Subcutaneous adipose tissue (tissue), 4 donors: ENCODE measurements around the gene MPC1. TPM values are rescaled to one million over a fixed set of nuclear protein-coding genes. Genes with fewer than 3 reads are reported as not detected.

Experiments used
- CTCF ChIP-seq: fragments of 450-650 bp; IDR thresholded peaks from one replicate; pipeline ENCODE4 v1.5.1; 2016; ENCODE audit warnings: low read depth, mild to moderate bottlenecking, control low read depth, antibody characterized with exemption, moderate library complexity
- total RNA-seq, 4 donors: library from RNA; depleted of rRNA; stranded (reverse); fragments of >200 nt; gene quantifications; one replicate each; pipeline ENCODE4 v1.1.0, GENCODE V29; 2016

Gene MPC1
- total RNA-seq, 4 donors from 2014 or later = 59.7 to 118 (median 94.1) TPM

- TF ChIP-seq CTCF = no peak
Observed at GRCh38 chr6:166381733-166382499, 824 bp downstream of the MPC1 start.

DNA sequence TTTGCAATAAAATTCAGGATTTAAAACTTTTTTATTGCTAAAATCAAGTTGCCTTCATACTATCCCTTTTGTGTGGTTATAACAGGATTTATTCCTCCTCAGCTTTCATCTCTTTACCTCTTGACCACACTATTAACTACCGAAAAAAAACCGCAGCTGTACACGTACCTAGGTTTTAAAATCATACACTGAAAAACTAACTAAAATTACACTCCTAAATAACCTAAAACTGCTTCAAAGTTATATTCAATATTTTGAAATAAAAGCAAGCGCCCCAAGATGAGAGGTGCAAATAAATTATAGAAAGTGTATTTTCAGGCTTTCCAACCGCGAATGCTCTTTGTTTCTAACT is 1.4 kb downstream of the MPC1 start:
- TF ChIP-seq CTCF = no peak

DNA sequence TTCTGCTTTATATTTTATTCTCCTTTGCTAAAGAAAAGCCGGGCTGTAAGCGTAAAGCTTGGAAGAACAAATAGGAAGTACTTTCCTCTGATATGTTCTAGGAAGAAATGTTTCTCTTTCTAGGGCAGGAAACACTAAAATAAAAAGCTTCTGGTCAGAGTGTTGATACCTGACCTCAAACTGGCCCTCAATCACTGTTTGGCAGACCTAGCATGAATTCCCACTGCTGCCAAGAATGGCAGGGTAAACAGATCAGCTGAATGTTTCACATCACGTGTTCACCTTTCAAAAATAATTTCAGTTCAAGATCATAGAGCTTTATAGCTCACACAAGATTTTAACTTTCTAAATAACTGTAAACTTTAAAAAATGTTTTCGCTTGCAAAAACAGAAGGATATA is 2.9 kb downstream of the MPC1 start:
- TF ChIP-seq CTCF = no peak

GRCh38 chr6:166379103-166379586 is 3.6 kb downstream of the MPC1 start:
- no peak for TF ChIP-seq CTCF

GRCh38 chr6:166377721-166378120 is 5.0 kb downstream of the MPC1 start:
- no peak for TF ChIP-seq CTCF

GRCh38 chr6:166375013-166375412 is 7.7 kb downstream of the MPC1 start:
- TF ChIP-seq CTCF = no peak

GRCh38 chr6:166370489-166370888 is 12.3 kb downstream of the MPC1 start:
- TF ChIP-seq CTCF = no peak
